Psoas muscle (tissue), 8 donors: Measurements from ENCODE around the gene PANK1. TPM values are rescaled to one million over a fixed set of nuclear protein-coding genes. Genes with fewer than 3 reads are reported as not detected.

ENCODE experiments used
- ATAC-seq, 4 donors: fragments of 200-7000 bp; cut with Tn5 transposase; one replicate each; pipeline ENCODE4 v1.9.1; 2020; ENCODE audit warnings: moderate library complexity in 3 of 4, mild to moderate bottlenecking in 2 of 4
- DNase-seq, 2 donors: peaks; one replicate each; pipeline ENCODE4 v3.0.0-alpha.2; 2020
- H3K27ac ChIP-seq: fragments of 200-600 bp; one replicate; pipeline ENCODE4 v1.8.0; 2022
- H3K27me3 ChIP-seq, 3 donors: fragments of 200-600 bp in 1 of 3; one replicate each; pipeline versions ENCODE4 v1.6.1 to v1.8.0; 2013 to 2022; ENCODE audit warnings: low read length in 2 of 3, mild to moderate bottlenecking in 2 of 3, moderate library complexity in 1 of 3; ENCODE audit not compliant: insufficient read depth in 3 of 3
- H3K36me3 ChIP-seq, 2 donors: fragments of 200-600 bp in 1 of 2; one replicate each; pipeline versions ENCODE4 v1.6.1 to v1.8.0; 2013 to 2022; ENCODE audit warnings: low read depth in 1 of 2, mild to moderate bottlenecking in 1 of 2, moderate library complexity in 1 of 2; ENCODE audit not compliant: insufficient read depth in 1 of 2
- H3K4me1 ChIP-seq: fragments of 200-600 bp; one replicate; pipeline ENCODE4 v1.8.0; 2022
- H3K4me3 ChIP-seq: fragments of 200-600 bp; one replicate; pipeline ENCODE4 v1.8.0; 2022; ENCODE audit warnings: mild to moderate bottlenecking
- H3K9me3 ChIP-seq: fragments of 200-600 bp; one replicate; pipeline ENCODE4 v1.8.0; 2022
- CTCF ChIP-seq: fragments of 200-600 bp; IDR thresholded peaks from one replicate; pipeline ENCODE4 v1.8.0; 2022; ENCODE audit warnings: antibody characterized with exemption
- WGBS, 3 donors: extraction: QIAGEN DNeasy Blood & Tissue Kit; methylation state at CpG; one replicate each; pipeline versions ENCODE4 v1.1.6 to v1.1.7; 2013; 5-methylcytosine and 5-hydroxymethylcytosine counted together
- intact Hi-C, 2 donors: fragments of 100-400 bp; cut with DNase I; formaldehyde crosslinking; loops; one replicate each; pipeline versions ENCODE4 v1.11.0 to v1.14.2; 2022
- polyA plus RNA-seq, 3 donors: library from polyadenylated mRNA; stranded (reverse); fragments of 200-250 nt; gene quantifications; one replicate each; pipeline ENCODE4 v1.2.3, GENCODE V29; 2013
- total RNA-seq, 4 donors: library from RNA; stranded (reverse); fragmentation: NEBNext Ultra II Directional in 2 of 4; extraction: Animal tissue kit (Norgen Biotek cat#: 25700) in 2 of 4; gene quantifications; one replicate each; pipeline versions ENCODE4 v1.2.1 to v1.2.4, GENCODE V29; 2021 to 2023
- donor health status: healthy with polysubstance abuse.
- donor health status: DM: no; HTN: no; CAD: no; lungs with moderate emphysema.
- donor health status: Bipolar disorder and iron deficiency.
- donor health status: healthy.
- donor health status: DM: yes; HTN: yes; CAD: no.
- donor health status: DM: no; HTN: no; CAD: no.
- donor health status: DM: no; HTN: no; CAD: no.
- donor health status: DM: yes; HTN: yes; CAD: no.

Gene PANK1
- total and polyA plus RNA-seq, 7 donors: 0.91 to 17.0 (median 6.3) TPM

- H3K36me3 ChIP-seq: peaks cover 0 to 31% of the 10 kb centered on the region in 2 donors
- ATAC-seq (no peak), DNase-seq (no peak)
- H3K9me3 ChIP-seq: no peaks in the 10 kb centered on the region
- no peaks in the 10 kb centered on the region for H3K27me3 ChIP-seq
- no peak overlapping the region for H3K27ac ChIP-seq
- intact Hi-C loops: no loop called here
- 63 to 83% (median 79%) methylated on average over 2 of the region's 2 CpGs for WGBS, 3 donors
- no peak overlapping the region for H3K4me3 ChIP-seq
- no peaks in the 10 kb centered on the region for H3K4me1 ChIP-seq
- no peak for TF ChIP-seq CTCF
Observed at GRCh38 chr10:89602919-89603318, 42.1 kb downstream of the PANK1 start.

GRCh38 chr10:89601728-89602361 is 43.2 kb downstream of the PANK1 start:
- intact Hi-C loops: no loop called here
- 92 to 96% (median 95%) methylated on average over 2 of the region's 2 CpGs for WGBS, 3 donors
- Histone ChIP-seq H3K27ac (no peak overlapping the region), H3K36me3 (peaks cover 3 to 26% of the 10 kb centered on the region in 2 donors), H3K4me3 (no peak overlapping the region), H3K4me1 (no peaks in the 10 kb centered on the region), H3K9me3 (no peaks in the 10 kb centered on the region), H3K27me3 (no peaks in the 10 kb centered on the region)
- no peak for DNase-seq
- TF ChIP-seq CTCF: no peak
- ATAC-seq: no peak

- intact Hi-C loops: no loop called here
- H3K4me3 ChIP-seq: no peak overlapping the region
- DNase-seq (no peak), ATAC-seq (no peak)
- no peaks in the 10 kb centered on the region for H3K4me1 ChIP-seq
- no peaks in the 10 kb centered on the region for H3K9me3 ChIP-seq
- H3K27ac ChIP-seq: no peak overlapping the region
- peaks cover 3 to 32% of the 10 kb centered on the region in 2 donors for H3K36me3 ChIP-seq
- TF ChIP-seq CTCF: no peak
- 78 to 88% (median 81%) methylated on average over 3 of the region's 3 CpGs for WGBS, 3 donors
- H3K27me3 ChIP-seq: no peaks in the 10 kb centered on the region
Observed at GRCh38 chr10:89600041-89600440, 45.0 kb downstream of the PANK1 start.

GRCh38 chr10:89593043-89593442 is 52.0 kb downstream of the PANK1 start:
- H3K4me3 ChIP-seq: no peak overlapping the region
- ATAC-seq (no peak), DNase-seq (no peak)
- peaks cover 29% of the 10 kb centered on the region for H3K4me1 ChIP-seq
- H3K9me3 ChIP-seq: no peaks in the 10 kb centered on the region
- 92 to 94% (median 93%) methylated on average over 10 of the region's 10 CpGs for WGBS, 3 donors
- no peaks in the 10 kb centered on the region for H3K27me3 ChIP-seq
- peak overlapping the region; percentile 72 for H3K27ac ChIP-seq
- intact Hi-C loops: loop anchor here (5.0 to 10.0 kb wide), 2 partner anchors 39 to 112 kb away; partner anchors contain the start of gene KIF20B (in 1 of the 2)
- H3K36me3 ChIP-seq: peaks cover 5 to 24% of the 10 kb centered on the region in 2 donors
- TF ChIP-seq CTCF: no peak

- Histone ChIP-seq H3K27ac (peak overlapping the region; percentile 72), H3K36me3 (peaks cover 4 to 23% of the 10 kb centered on the region in 2 donors), H3K9me3 (no peaks in the 10 kb centered on the region), H3K27me3 (no peaks in the 10 kb centered on the region), H3K4me1 (peaks cover 29% of the 10 kb centered on the region), H3K4me3 (no peak overlapping the region)
- TF ChIP-seq CTCF: no peak
- 85 to 91% (median 88%) methylated on average over 3 of the region's 3 CpGs for WGBS, 3 donors
- no peak for DNase-seq
- peak in 1 of 4 donors; percentile 8 for ATAC-seq
- intact Hi-C loops: loop anchor here (5.0 to 10.0 kb wide), 2 partner anchors 40 to 112 kb away; partner anchors contain the start of gene KIF20B (in 1 of the 2)
Observed at GRCh38 chr10:89592539-89592938, 52.5 kb downstream of the PANK1 start.
